GM18951 (cell line): ENCODE data around the gene GLYR1.

Experiments used
- POLR2A ChIP-seq: IDR thresholded peaks from 4 replicates; pipeline ENCODE4 v1.6.1; 2011; ENCODE audit warnings: mild to moderate bottlenecking; ENCODE audit not compliant: insufficient read length, insufficient read depth; ENCODE audit errors: extremely low read depth
- in situ Hi-C: fragments of 300-500 bp; cut with MboI; formaldehyde crosslinking; loops from one replicate; pipeline ENCODE4 v1.12.0; 2022; ENCODE audit warnings: low sequenced_read_pairs, mixed read lengths, inconsistent platforms; ENCODE audit not compliant: unreplicated experiment

GLYR1 gene

DNA sequence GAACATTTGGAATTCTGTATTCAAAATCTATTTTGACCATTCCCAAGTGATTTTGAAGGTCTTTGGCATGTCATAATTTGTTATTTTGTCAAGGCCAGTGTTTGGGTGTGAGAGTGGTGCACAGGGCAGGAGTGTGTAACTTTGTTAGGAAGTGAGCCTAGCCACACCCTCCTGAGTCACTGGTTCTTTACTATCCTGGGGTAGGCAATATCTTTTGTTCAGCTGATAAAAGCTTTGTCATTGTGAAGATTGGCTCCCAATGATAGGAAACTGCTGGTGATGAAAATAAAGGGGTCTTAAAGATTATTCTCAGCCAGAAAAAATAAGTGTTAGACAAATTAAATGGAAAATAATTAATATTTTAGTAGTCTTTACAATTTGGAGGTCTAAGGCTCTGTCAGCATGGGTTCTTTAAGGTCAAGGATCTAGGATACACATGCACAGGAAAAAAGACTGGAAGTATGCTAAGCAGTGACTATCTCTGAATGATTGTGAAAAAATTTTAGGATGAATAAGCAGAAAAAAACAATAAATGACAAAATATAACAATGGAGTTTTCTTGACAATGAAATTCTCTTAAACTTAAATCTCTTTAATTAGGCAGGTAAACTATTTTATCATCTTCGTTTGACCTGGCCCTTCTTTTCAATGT lies 5.3 kb upstream of the GLYR1 start:
- TF ChIP-seq POLR2A, result no peak
- in situ Hi-C loops, result no loop called here

DNA sequence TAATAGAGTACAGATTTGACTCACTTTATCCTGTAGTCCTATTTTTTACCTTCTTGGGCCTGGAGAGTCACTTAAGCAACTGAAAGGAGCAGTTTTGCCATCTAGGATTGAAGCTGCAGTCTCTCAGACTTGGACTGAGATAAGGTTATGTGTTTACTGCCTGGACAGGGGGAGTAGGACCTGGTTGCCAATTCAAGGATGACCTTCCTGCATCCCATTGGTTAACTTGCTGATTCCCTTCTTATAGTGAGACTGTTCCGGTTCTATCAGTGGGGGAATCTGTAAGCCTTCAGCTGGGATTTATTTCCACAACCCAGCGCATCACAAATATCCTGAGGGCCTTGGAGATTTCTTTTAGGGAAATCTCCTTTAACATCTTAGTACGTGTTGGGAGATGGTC lies 3.1 kb upstream of the GLYR1 start:
- TF ChIP-seq POLR2A, result no peak
- in situ Hi-C loops, result no loop called here

DNA sequence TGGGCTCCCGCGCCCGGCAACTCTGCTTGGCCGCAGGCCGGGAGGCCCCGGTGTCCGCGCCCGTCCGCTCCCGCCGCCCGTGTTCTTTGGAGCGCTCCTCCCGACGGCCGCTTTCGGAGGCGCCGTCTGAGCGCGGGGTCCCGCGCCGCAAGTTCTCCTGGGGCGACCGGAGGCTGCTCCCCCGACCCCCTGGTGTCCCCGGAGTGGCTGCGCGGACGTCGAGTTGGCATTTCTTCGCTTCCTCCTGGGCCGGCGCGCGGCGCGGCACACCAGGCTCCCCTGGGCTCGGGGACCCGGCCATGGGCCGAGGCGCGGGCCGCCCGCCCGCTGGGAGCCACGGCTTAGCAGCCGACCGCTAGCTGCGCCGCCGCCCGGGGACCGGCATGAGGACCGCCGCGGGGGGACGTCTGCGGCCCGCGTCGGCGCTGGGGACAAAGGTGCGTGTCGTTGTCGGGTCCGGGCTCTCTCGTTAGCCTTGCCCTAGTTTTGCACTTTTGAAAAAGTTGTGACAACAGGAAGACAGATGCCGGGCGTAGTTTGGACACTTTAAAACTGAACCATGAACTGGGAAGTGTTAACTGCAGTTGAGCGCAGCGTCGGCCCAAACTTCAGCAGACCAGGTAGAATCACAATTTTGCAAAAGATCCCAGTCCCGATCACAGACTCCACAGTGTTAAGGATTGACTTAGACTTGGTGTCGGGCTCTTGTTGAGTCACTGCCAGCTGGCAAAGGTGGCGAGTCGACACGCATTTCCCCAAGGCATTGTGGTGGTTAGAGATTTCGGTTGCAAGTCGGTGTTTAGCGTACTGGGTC lies 893 bp upstream of the GLYR1 start:
- in situ Hi-C loops, result no loop called here
- no peak for TF ChIP-seq POLR2A

DNA sequence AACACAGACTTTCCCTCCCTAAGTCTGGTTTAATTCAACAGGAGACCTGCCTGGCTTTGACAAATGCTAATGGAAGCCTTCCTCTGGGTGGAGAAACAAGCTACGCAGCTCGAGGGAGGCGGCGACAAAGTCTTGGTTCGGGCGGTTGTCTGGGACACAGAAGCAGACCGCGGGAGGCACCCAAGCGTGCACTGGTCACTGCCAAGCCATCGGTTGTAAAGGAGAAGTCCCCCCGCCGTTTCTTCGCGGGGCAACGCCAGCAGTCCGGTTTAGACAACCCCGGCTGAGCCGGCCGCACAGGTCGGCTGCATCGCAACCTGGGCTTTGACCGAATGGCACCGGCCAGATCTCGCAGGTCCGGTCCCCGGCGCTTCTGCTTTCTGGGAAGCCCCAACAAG lies 586 bp downstream of the GLYR1 start:
- in situ Hi-C loops, result no loop called here
- no peak for TF ChIP-seq POLR2A

DNA sequence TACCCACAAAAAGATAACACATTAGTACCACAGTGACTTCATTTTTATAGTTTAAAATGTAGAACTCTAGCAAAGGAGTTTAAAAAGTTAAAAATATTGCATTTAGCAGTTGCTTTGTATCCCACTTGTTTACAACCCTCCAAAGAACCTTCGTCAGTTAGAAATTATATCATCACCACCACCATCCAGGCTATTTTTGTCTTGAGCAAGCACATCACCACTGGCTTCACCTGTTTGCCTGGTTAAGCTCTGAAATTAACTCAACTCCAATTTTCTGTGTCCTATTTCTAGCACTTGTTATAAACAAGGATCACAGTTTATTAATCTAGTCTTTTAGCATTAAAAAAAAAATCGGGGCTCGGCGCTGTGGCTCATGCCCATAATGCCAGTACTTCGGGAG lies 6.1 kb downstream of the GLYR1 start:
- no peak for TF ChIP-seq POLR2A
- in situ Hi-C loops, result no loop called here

DNA sequence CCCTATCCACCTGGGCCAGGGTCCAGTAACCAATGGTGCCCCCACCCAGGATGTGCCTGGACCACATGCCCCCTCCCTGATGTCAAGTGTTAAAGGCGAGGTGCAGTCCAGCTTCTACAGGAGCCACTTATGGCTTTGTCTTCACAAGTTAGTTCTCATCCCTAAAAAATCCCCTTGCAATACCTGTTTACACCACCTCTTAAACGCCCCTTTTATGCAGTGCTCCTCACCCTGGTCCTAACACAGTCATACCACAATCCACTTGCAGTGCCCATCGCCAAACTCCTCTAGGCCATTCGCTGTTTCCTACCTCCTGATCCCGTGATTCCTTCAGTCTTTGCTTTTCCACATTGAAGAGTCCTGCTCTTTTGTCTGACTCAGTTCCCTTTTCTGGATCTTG lies 7.1 kb downstream of the GLYR1 start:
- in situ Hi-C loops, result no loop called here
- TF ChIP-seq POLR2A, result no peak

DNA sequence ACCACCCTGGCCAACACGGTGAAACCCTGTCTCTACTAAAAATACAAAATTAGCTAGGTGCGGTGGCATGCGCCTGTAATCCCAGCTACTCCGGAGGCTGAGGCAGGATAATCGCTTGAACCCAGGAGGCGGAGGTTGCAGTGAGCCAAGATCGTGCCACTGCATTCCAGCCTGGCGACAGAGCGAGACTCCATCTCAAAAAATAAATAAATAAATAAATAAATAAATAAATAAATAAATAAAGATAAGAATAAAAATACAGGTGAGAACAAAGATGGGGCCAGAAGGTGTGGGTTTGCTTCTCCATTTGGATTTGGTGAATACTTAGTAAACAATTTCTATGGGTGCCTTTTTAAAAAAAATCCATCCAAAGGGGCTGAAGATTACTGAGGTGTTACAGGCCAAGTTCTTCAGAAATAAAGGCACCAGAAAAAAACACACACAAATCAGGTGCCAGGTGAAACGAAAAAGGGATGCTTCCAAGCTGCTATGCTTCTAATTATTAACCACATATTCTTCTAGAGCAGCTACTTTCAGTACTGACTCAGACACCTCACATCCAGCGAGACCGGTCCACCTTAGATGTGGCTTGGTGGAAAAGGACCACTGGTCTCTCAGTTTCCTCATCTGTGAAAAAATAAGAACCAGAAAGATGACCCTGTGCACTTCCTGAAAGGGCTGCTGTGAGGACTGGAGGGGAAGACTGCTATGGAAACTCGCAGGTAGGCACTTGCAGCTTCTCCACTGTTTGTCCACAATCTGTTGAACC lies 9.2 kb downstream of the GLYR1 start:
- no peak for TF ChIP-seq POLR2A
- in situ Hi-C loops, result no loop called here

DNA sequence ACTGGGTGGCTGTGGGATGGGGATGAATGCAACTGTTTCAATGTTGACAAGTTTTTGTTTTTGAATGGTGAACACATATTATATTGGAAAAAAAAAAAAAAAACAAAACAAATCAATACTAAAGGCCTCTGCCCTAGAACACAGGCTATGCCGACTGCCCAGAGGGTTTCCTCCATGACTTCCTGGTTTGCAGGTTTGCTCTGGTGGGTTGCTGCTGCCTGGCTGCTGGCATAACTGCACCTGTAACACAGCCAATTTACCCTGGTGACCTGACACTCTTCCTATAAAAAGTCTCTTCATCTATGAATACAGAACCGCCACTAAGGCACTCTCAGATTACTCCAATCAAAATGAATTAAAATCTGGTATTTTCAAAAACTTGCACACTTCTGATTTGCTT lies 10.4 kb downstream of the GLYR1 start:
- TF ChIP-seq POLR2A, result no peak
- in situ Hi-C loops, result no loop called here

DNA sequence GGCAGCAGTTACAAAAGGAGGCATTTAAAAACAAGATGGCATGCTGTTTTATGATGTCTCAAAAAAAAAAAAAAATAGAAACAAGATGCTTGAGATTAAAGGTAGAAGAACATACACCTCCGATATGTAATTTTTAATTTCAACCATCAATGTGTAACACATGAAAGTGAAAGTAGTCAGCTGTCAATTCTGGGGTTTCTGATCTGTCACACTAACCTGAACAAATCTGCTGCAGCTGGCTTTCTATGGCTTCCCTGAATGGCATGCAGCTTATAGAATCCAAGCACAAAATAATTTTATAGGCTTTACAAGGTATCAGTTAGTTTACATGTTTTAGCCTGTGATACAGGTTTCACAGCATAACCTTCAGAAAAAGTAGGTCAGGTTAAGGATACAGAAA lies 13.5 kb downstream of the GLYR1 start:
- TF ChIP-seq POLR2A, result no peak
- in situ Hi-C loops, result no loop called here

DNA sequence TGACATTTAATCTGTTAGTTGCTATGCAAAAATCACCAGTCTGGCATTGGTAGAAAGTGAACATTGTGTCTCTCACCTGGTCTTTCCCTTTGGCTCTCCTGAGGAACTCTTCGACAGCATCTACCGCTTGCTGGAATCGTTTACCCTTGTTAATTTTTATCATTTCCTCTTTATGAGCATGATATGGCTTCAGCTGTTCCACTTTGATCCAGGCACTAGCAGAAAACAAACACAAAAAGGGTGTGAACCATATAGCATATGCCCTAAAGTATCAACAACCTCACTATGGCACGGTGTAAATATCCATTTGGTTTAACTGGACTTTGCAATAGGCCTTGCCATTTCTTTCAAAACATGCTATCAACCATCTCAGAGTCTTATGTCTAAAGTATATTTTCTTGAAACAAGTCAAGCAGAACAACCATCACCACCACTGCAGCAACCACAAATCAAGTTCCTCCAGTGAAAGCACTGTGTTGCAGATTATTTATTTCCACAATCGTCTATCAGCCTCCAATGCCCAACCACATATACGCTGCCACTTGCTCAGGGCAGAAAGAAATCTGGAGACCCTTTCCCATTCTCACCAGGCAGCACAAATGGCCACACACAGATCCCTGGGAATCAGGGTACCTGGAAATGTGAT lies 14.3 kb downstream of the GLYR1 start:
- in situ Hi-C loops, result no loop called here
- TF ChIP-seq POLR2A, result no peak

DNA sequence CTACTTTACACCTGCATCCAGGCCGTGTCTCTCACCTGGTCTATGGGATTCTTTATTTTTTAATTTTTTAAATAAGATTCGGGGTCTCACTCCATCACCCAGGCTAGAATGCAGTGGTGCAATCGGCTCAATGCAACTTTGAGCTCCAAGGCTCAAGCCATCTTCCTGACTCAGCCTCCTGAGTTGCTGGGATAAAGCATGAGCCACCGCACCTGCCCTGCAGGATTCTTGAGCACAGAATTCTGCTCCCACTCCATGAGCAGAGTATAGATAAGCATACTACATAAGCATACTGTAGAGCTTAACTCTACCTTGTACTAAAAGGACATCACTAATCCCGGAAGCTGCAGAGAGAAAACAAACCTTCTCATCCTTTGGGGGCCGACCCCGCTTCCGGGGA lies 15.5 kb downstream of the GLYR1 start:
- in situ Hi-C loops, result no loop called here
- TF ChIP-seq POLR2A, result no peak

DNA sequence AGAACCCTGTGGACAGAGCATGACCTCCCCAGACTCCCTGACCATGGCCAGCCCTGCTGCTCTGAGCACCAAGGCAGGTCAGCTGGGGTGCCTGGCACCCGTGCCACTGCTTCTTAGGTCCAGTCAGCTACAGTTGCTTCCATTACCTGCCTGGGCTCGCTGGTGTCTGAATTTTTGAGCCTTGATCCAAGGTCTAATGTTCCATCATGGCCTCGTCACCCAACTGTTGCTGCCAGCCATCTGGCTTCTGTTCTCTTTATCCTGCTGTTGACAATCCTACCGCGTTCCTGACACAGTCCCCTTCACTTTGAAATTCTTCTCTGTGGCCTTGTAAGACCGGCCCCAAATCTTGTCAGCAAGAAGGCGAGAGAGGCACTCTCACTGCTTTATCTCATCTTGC lies 16.7 kb downstream of the GLYR1 start:
- no peak for TF ChIP-seq POLR2A
- in situ Hi-C loops, result no loop called here

DNA sequence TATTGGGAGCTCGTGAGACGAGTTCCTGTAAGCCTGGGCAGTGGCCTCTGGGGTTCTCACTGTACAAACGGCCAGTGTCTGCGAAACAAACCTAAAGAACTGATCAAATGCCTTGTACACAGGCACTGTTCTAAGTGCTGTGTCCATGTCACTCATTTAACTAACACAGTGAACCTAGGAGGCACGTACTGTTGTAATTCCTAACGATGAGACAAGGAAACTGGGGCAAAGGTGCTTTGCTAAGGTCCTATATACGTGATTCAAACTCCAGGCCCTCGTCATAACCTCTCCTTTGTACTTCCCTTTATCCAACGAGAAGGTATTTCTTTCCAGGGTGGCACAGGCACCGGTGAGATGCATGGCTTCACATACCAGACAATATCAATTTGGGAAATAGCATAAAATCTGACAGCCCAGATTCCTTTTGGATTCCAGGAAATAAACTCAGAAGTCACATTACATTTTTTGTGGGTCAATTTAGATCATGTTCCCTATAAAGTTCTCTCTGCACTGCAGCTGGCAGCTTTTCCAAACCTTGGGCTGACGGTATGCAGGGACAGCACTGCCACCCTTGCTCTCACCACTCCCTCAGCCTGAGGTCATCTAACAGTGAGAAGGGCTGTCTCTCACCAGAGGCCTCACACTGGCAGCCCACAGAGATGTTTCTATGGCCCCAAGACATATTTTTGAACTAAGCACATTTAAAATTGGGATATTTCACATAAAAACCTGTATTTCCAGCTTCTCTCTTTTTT lies 18.3 kb downstream of the GLYR1 start:
- no peak for TF ChIP-seq POLR2A
- in situ Hi-C loops, result no loop called here

DNA sequence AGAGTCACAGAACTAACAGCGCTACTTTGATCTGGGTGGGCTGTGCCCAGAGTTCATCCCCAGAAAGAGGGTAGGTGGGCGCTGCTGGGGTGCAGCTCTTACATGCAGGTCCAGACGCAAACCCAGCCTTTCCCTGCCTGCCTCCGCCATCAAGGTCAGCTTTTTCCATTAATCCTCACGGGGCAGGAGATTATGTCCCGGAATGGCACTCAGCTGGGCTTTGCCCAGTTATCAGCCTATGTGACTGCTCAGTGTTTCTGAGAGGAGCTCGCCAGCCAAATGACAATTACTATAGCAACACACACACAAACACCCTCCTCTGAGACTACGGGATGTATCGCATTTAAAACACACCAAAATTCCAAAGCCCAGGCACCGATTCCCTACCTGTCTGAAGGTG lies 20.1 kb downstream of the GLYR1 start:
- no peak for TF ChIP-seq POLR2A
- in situ Hi-C loops, result no loop called here
